Suppressor macrophage treated with lipopolysaccharide for 1 hour (primary cell): ENCODE data around the gene ANGPTL3.
A peak's percentile ranks its signal among the peaks of the same experiment; 100 is the strongest.
"Not testable (repeated sequence)": the region's sequence is repeated elsewhere in the genome, so short reads cannot be mapped to it uniquely, and the experiment has no call there.

Experiments used
- DNase-seq, 3 donors: peaks; one replicate each; pipeline ENCODE4 v3.0.0-alpha.2; 2020 to 2022

Gene ANGPTL3

GRCh38 chr1:62597281-62597680 lies at the start of gene ANGPTL3:
TSS of gene ANGPTL3 (plus strand) at chr1:62597520. CDS start at chr1:62597567, 47 bp downstream.
- no peak for DNase-seq

GRCh38 chr1:62561306-62561705 lies 36.0 kb upstream of the ANGPTL3 start:
- no peak for DNase-seq

- DNase-seq = not testable (repeated sequence)
Measured at GRCh38 chr1:62567182-62567581, 30.1 kb upstream of the ANGPTL3 start.

- DNase-seq = peak in 2 of 3 donors; percentile 23 to 39
Measured at GRCh38 chr1:62567926-62568325, 29.4 kb upstream of the ANGPTL3 start.

- not testable (repeated sequence) for DNase-seq
Measured at GRCh38 chr1:62571517-62571916, 25.8 kb upstream of the ANGPTL3 start.

GRCh38 chr1:62572476-62572875 lies 24.8 kb upstream of the ANGPTL3 start:
- no peak for DNase-seq

GRCh38 chr1:62573675-62574074 lies 23.6 kb upstream of the ANGPTL3 start:
- no peak for DNase-seq

GRCh38 chr1:62585469-62586155 lies 11.7 kb upstream of the ANGPTL3 start:
- DNase-seq = no peak

GRCh38 chr1:62588000-62588399 lies 9.3 kb upstream of the ANGPTL3 start:
- DNase-seq = no peak

GRCh38 chr1:62589321-62589720 lies 8.0 kb upstream of the ANGPTL3 start:
- DNase-seq = no peak

GRCh38 chr1:62590255-62590969 lies 6.9 kb upstream of the ANGPTL3 start:
- DNase-seq = no peak

- no peak for DNase-seq
Measured at GRCh38 chr1:62590970-62591368, 6.4 kb upstream of the ANGPTL3 start.

- DNase-seq = no peak
Measured at GRCh38 chr1:62593825-62594394, 3.4 kb upstream of the ANGPTL3 start.

GRCh38 chr1:62595647-62596046 lies 1.7 kb upstream of the ANGPTL3 start:
- no peak for DNase-seq

GRCh38 chr1:62599044-62599443 lies 1.7 kb downstream of the ANGPTL3 start:
- DNase-seq = no peak

GRCh38 chr1:62601457-62601856 lies 4.1 kb downstream of the ANGPTL3 start:
- no peak for DNase-seq

- DNase-seq = no peak
Measured at GRCh38 chr1:62608905-62609304, 11.6 kb downstream of the ANGPTL3 start.

GRCh38 chr1:62610588-62610987 lies 13.3 kb downstream of the ANGPTL3 start:
- not testable (repeated sequence) for DNase-seq

- DNase-seq = no peak
Measured at GRCh38 chr1:62612770-62613169, 15.4 kb downstream of the ANGPTL3 start.

GRCh38 chr1:62613325-62613727 lies 16.0 kb downstream of the ANGPTL3 start:
- DNase-seq = no peak

GRCh38 chr1:62613890-62614289 lies 16.6 kb downstream of the ANGPTL3 start:
- DNase-seq = no peak

- DNase-seq = peak; percentile 76 to 88 (median 87)
Measured at GRCh38 chr1:62621907-62622306, 24.6 kb downstream of the ANGPTL3 start.

GRCh38 chr1:62625415-62625814 lies 28.1 kb downstream of the ANGPTL3 start:
- peak; percentile 14 to 47 (median 39) for DNase-seq

GRCh38 chr1:62628506-62628905 lies 31.2 kb downstream of the ANGPTL3 start:
- peak in 1 of 3 donors; percentile 13 for DNase-seq
